Measurements from ENCODE around the gene RAD54L.
"Not testable (repeated sequence)": the region's sequence is repeated elsewhere in the genome, so short reads cannot be mapped to it uniquely, and the experiment has no call there.

Gene RAD54L

DNA sequence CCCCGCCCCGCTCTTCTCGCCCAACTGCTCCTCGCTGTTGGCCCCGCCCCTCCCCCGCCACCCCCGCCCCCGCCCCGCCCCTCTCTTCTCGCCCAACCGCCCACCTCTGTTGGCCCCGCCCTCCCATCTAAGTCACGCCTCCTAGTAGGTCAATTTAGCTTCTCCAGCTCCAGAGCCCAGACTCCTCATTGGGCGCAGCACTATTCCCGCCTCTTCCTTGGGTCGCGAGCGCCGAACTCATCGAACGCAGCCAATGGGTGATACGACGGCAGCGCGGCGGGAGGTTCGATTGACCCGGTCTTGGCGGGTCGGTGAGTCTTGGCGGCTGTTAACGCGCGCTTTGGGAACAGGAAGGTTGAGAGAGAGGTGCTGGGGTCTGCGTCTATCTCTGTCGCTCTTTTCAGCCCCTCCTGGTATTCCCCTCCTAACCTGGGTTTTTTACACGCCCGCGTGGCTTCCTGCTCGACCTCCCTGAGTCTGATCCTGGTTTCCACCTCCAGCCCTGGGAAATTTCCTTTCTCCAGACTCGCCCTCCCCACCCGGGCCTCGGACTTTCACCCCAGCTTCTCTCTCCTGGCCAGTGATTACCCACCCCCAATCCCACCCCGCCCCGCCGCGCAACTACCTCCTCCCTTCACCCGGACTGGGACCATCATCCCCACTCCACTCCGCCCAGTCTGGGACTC lies at the start of gene RAD54L:
Gene RAD54L, plus strand, starts transcription at position 328 of the 686 bp plus-strand sequence. CDS start 643 bp downstream, outside the sequence.
- DNase-seq (ENCODE audit: low spot score) (peak; percentile 99), FAIRE-seq (no peak)

DNA sequence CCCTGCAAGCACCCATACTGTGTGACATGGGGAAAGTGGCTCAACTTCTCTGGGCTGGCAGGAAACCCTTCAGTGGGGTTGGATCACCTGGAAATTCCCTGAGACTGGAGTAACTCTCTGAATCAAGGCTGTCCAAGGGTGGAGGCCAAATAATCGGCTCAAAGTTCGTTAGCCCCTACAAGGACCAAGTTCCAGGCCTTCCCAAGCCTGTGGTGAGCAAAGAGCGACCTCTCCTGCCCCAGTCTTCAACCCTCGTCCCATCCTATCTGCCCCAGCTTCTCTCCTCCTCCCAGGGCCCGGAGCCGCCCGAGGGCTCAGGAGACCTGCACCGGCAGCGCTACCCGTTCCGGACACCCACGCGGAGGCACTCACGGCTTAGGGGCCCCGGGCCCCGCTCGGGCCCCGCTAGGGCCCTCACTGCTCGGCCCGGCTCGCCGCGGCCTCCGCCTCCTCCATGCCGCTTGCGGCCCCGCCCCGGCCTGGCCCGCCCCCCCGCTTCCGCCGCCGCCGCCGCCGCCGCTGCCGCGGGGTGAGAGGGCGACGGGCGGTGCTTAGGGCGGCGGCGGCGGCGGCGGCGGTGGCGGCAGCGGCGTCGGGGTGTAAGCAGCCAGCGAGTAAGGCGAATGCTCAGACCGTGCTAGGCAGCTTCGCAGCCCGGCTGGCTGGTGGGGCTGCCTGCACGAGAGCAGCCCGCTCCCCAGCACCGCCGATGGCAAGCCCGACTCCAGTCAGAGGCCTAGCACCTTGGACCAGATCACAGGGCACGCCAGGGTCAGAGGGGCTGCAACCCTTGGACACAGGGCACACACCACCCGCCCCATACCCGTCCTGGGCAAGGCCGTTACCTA lies 49.4 kb upstream of the RAD54L start, which contains the start of gene POMGNT1:
Gene POMGNT1, minus strand, starts transcription at position 471 of the 848 bp plus-strand sequence. CDS start 613 bp downstream, outside the sequence.
- FAIRE-seq (no peak), DNase-seq (ENCODE audit: low spot score) (peak; percentile 90)

DNA sequence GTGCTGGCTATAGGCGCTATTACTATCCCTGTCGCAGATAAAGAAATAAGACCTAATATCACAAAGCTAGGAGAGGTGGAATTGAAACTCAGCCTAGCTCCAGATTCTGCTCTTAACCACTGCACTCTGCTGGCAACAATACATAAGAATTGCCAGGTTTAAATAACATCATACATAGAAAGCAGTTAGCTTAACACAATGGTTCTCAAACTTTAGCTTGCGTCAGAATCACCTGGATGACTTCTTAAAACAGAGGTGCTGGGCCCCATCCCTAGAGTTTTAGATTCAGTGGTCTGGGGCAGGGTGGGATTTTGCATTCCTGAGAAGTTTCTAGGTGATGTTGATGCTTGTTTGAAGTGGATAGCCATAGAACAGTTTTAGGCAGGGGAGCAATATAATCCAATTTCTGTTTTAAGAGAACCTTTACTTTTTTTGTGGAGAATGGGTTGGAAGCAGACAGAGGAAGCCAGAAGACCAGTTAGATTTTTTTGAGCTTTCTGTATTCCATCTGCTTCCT lies 48.3 kb upstream of the RAD54L start:
- FAIRE-seq (no peak), DNase-seq (ENCODE audit: low spot score) (no peak)

DNA sequence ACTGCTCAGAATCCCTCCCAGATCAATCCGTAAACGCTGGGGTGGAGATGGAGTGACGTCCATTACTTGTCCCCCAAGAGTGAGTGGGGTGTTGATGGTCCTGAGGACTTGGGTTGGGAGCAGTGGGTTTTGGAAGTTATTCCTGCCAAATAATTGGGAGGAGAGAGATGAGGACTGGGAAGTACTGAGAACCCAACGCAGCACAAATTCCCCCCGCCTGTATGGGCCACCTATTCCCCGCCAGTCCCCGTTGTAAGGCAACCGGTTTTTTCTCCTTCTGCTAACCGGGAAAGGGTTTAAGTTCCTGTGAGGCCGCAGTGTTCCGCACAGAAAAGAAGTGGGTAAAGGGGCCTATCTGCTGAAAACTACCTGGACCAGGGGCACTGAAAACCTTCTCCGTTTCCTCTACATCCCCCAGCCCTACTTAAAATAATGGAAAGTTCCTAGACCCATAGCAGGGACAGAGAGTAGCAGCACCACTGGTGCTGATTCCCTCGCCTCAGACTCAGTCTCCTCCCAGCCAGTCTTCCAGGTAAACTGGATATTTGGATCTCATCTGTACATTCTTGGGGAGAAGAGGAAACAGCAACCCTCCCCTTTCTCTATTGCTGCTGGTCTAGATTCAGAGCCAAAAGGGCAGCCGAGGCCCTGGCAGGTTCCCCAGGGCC lies 43.7 kb upstream of the RAD54L start:
- DNase-seq (ENCODE audit: low spot score) (no peak), FAIRE-seq (peak; percentile 70)

DNA sequence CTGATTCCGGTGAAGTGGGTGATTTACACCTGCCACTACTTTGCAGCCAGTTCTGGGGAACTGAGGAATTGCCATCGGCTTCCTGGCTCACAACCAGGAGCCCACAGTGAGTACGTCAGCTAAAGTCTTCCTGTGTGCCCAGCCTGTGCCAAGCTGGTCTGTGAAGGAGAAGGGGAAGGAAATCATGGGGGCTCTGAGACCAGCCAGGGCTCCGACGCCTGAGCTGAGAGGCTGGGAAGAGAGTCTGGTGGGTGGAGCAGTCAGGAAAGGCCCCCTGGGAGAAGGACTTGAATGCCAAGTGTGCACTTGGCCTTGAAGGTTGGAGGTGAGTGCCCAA lies 43.2 kb upstream of the RAD54L start:
- FAIRE-seq (no peak), DNase-seq (ENCODE audit: low spot score) (no peak)

DNA sequence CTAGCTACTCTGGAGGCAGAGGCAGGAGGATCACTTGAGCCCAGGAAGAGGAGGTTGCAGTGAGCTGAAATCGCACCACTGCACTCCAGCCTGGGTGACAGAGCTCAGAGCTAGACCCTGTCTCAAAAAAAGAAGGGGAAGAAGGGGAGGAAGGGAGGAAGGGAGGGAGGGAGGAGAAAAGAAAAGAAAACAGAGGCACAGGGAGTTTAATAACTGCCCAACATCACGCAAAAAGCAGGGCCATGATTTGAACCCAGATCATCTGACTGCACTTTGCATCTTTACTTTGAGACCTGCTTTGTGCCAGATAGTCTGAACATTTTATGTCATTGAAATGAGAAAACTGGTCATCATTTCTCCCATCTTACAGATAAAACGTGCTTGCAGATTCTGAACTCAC lies 42.4 kb upstream of the RAD54L start:
- FAIRE-seq (no peak), DNase-seq (ENCODE audit: low spot score) (no peak)

DNA sequence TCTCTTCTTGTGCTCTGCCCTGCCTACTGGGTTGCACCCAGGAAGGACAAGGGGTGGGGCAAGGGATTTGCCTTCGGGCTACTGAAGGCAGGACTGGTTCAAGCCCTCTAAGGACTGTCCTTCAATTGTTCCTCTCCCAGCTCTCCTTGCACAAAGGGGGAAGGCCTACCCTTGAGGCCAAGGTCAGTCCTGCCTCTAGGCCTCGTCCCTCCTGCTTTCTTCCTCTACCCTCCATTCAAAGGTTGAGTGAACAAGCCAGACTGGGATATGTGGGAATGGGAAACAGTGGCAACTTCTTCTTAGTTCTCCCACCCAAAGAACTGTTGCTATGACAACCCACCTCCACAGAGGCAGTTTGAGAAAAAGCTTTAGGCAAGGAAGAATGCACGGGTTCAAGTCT lies 41.8 kb upstream of the RAD54L start:
- no peak for DNase-seq (ENCODE audit: low spot score)

DNA sequence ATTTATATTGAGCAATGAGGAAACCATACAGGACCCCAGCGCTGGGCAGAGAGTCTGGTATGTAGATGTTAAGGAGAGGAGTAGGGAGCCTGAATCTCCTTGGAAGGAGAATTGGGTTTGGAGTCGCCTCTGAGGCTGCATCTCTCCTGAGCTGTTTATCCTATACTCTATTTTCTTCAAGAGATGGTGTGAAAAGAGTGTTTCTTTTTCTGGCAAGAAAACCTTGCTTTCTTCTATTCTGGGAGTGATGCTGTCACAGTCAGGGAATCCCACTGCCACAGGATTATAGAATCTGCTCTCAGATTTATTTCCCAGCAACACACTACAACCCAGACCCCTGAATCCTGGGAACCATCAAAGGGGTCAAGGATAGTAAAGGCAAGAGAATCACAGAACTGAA lies 41.2 kb upstream of the RAD54L start:
- no peak for DNase-seq (ENCODE audit: low spot score)
- FAIRE-seq, result no peak

More for the DNA sequence above, 41.8 kb upstream of the RAD54L start:
- FAIRE-seq, result no peak

DNA sequence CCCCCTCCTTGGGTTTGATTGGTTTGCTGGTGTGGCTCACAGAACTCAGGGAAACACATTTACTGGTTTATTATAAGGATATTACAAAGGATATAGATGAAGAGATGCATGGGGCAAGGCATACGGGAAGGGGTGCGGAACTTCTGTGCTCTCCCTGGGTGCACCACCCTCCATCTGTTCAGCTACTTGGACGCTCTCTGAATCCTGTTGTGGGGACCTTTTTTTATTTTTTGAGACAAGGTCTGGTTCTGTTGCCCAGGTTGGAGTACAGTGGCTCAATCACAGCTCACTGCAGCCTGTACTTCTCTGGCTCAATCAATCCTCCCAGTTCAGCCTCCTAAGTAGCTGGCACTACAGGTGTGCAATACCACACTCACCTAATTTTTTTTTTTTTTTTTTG lies 37.0 kb upstream of the RAD54L start:
- no peak for DNase-seq (ENCODE audit: low spot score)
- no peak for FAIRE-seq

DNA sequence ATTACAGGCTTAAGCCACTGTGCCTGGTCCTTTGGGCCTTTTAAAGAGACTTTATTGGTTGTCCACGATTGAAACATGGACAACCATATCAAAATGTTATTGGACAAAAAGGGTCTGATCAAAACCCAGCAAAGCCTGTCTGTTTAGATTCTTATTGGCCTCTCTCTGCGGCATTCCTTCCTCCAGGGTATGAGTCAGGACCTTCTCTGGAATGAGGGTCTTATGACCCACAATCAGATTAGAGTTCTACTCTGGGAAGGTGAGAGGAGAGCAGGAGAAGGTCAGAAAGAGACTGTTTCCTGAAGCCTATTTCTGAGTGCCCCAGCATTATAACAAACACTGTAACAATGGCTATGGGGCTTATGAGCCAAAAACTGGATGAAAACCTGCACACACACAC lies 36.5 kb upstream of the RAD54L start:
- DNase-seq (ENCODE audit: low spot score) (no peak), FAIRE-seq (no peak)

DNA sequence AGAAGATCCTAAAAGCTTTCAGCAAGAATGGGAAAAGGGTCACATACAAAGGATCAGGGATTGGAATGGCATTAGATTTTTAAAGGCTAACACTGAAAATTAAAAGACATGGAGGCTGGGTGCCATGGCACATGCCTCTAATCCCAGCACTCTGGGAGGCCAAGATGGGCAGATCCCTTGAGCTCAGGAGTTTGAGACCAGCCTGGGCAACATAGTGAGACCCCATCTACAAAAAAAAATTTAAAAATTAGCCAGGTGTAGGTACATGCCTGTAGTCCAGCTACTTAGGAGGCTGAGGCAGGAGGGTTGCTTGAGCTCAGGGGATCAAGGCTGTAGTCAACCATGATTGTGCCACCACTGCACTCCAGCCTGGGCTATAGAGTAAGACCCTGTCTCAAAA lies 32.1 kb upstream of the RAD54L start:
- no peak for DNase-seq (ENCODE audit: low spot score)
- FAIRE-seq, result no peak

DNA sequence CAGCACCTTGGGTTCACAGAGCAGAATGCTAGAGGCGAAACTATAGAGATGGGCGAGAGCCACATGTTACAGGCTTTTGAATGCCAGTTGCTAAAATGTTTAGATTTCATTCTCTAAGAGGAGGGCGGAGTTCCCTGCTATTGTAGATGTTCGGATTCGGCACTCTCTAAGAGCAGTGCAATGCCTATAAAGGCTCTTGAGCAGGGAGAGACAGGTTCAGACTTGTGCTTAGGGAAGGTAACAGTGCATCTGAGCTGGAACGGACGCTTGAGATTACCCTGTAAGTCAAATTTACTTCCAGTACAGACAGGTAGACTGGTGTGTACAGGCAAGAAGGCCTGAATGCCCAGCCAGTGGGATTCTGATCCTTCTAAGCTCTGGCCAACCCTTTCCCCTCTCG lies 29.1 kb upstream of the RAD54L start:
- DNase-seq (ENCODE audit: low spot score) (no peak), FAIRE-seq (no peak)

DNA sequence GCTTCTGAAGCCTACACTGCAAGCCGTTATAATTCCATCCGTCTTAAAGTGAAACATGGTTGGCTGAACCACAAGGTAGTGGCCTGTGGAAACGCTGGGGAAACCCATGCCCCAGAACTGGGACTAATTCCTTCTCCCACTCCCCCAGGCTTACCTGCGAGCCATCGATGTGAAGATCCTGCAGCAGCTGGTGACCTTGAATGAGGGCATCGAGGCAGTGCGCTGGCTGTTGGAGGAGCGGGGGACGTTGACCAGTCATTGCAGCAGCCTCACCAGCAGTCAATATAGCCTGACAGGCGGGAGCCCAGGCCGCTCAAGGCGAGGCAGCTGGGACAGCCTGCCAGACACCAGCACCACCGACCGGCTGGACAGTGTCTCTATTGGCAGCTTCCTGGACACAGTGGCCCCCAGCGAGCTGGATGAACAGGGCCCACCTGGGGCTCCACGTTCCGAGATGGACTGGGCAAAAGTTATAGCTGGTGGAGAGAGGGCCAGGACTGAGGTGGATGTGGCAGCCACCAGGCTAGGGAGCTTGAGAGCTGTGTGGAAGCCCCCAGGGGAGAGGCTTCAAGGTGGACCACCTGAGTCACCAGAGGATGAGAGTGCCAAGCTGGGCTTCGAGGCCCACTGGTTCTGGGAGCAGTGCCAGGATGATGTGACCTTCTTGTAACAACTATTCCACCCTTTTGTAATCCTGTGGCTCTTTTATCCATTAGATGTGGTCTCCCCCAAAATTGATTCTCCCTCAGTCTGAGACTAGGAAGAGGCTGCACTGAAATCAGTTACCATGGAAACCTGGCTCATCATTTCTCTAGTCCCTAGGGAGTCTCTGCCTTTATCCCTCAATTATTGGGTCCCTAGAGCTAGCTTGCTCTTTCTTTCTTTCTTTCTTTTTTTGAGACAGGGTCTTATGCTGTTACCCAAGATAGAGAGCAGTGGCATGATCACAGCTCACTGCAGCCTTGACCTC lies 27.7 kb upstream of the RAD54L start:
- DNase-seq (ENCODE audit: low spot score) (no peak), FAIRE-seq (no peak)

DNA sequence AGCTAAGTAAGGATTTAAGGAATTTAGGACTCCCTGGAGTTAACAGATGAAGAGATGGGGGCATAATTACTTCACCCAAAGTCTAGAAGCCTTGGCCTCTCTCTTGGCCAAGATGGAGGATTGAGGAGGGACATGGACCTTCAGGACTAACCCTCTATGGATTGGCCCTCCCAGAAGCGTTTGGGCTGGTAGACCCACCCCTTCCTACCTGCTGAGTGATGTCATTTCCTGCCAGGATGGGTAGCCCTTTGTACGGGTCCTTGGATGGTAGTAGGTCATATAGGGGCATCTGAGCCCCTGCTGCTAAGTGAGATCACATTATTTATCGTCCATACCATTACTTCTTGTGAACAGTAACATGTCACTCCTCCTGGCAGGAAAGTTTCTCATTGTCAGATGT lies 26.8 kb upstream of the RAD54L start:
- FAIRE-seq, result no peak
- no peak for DNase-seq (ENCODE audit: low spot score)

DNA sequence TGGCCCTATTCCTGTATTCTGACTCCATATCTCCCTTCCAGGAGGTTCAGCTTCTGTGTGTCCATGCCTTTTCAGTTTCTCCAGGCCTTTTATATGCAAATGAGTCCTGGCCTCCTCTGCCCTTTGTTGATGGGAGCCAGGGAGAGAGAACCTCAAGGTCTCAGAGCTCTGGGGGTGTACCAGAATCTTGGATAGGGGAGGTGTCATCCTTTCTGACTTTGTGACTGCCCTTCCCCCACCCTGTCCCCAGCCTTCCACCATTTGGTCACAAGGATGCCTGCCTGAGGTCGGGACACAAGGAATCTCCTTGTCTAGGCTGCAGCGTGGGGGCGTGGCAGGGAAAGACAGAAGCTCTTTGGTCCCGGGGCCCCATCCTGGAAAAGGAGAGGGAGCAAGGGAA lies 25.8 kb upstream of the RAD54L start:
- DNase-seq (ENCODE audit: low spot score) (no peak), FAIRE-seq (no peak)

DNA sequence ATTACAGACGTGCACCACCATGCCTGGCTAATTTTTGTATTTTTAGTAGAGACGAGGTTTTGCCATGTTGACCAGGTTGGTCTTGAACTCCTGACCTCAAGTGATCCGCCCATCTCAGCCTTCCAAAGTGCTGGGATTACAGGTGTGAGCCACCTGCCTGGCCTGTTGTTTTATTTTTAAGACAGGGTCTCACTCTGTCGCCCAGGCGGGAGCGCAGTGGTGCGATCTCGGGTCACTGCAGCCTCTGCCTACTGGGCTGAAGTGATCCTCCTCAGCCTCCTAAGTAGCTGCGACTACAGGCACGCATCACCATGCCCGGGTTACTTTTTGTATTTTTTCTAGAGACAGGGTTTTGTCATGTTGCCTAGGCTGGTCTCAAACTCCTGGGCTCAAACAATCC lies 24.5 kb upstream of the RAD54L start:
- DNase-seq (ENCODE audit: low spot score); FAIRE-seq: not testable (repeated sequence)

DNA sequence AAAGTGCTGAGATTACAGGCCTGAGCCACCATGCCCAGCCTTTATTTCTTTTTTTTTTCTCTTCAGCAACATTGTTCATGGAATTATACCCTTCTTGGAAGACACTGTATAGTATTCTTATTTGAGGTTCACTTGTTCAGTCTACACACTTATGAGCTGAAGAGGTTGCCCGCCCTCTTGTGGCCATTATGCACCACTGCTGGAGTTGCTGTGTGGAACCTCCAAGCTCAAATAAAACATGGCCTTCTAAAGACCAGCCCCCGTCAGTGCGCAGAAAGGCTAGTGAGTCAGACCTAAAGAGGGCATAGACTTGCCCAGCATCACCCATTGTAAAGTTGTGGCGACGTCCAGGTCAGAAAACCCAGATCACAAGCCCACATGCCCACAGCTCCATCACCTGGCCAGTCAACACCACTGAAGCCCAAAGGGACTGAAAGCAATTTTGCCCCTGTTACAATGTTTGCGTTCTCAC lies 24.1 kb upstream of the RAD54L start:
- peak; percentile 40 for FAIRE-seq
- peak; percentile 79 for DNase-seq (ENCODE audit: low spot score)

DNA sequence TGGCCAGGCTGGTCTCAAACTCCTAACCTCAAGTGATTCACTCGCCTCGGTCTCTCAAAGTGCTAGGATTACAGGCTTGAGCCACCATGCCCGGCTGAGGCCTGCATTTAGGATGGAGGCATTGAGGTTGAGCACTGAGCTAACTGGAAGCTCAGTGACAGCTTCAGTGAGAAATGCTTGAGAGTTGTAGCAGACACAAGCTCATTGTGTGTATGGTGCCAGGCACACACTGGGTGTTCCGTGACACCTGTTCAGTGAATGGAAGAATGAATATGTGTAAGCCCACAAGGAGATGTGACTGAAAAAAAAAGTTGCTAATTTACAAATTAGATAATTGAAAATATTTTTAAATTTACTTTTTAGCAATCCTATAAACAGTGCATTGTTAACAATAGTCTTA lies 22.6 kb upstream of the RAD54L start:
- FAIRE-seq (peak; percentile 30), DNase-seq (ENCODE audit: low spot score) (no peak)

DNA sequence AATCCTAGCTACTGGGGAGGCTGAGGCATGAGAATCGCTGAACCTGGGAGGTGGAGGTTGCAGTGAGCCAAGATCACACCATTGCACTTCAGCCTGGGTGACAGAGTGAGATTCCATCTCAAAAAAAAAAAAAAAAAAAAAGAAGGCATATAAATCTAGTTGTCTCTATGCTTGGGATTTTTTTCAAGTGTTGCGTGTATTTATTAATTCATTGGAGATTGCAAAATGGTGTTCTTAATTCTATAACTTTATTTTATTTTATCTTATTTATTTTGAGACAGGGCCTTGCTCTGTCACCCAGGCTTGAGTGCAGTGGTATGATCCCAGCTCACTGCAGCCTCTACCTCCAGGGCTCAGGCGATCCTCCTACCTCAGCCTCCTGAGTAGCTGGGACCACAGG lies 16.3 kb upstream of the RAD54L start:
- not testable (repeated sequence) for DNase-seq (ENCODE audit: low spot score); FAIRE-seq

DNA sequence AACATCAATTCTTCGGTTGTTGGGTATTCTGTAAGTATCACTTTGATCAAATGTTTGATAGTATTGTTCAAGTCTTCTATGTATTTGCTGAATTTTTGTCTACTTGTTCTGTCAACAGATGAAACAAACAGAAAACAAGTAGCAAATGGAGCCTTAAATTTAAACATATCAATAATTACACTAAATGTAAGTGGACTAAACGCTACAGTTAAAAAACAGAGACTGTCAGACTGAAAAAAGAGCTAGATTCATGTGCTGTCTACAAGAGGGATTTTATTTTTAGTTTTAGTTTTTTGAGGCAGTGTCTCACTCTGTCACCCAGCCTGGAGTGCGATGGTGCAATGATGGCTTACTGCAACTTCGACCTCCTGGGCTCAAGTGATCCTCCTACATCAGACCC lies 10.7 kb upstream of the RAD54L start:
- DNase-seq (ENCODE audit: low spot score) (no peak), FAIRE-seq (no peak)

DNA sequence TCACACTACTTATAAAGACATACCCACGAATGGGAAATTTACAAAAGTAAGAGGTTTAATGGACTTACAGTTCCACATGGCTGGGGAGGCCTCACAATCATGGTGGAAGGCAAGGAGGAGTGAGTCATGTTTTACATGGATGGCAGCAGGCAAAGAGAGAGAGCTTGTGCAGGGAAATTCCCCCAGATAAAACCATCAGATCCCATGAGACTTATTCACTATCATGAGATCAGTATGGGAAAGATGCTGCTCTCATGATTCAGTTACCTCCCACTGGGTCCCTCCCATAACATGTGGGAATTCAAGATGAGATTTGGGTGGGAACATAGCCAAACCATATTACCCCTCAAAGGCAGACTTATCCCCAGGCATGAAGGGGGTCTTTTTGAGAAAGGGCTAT lies 8.7 kb upstream of the RAD54L start:
- not testable (repeated sequence) for FAIRE-seq

More for the DNA sequence above, 8.7 kb upstream of the RAD54L start:
- not testable (repeated sequence) for DNase-seq (ENCODE audit: low spot score)

Data from urothelium cell line (cell line).